Activated CD4-positive, alpha-beta memory T cell treated with anti-CD3 and anti-CD28 coated beads for 36 hours (primary cell): ENCODE data around the gene USP14. TPM values are rescaled to one million over a fixed set of nuclear protein-coding genes. Genes with fewer than 3 reads are reported as not detected.
"Not testable (repeated sequence)": the region's sequence is repeated elsewhere in the genome, so short reads cannot be mapped to it uniquely, and the experiment has no call there.

Experiments
- CTCF ChIA-PET: fragments of 350-600 bp; sonication (Branson Sonifier 250); formaldehyde crosslinking; loops from one replicate; lab custom pipeline; 2021; ENCODE audit warnings: antibody characterized with exemption, inconsistent platforms; lab: Charles Lee
- POLR2A ChIA-PET: fragments of 350-600 bp; sonication (Branson Sonifier 250); formaldehyde crosslinking; loops from one replicate; lab custom pipeline; 2021; ENCODE audit warnings: antibody characterized with exemption; lab: Charles Lee
- DNase-seq: peaks from one replicate; pipeline ENCODE4 v3.0.0-alpha.2; 2020
- H3K27ac Mint-ChIP-seq: one replicate; pipeline ENCODE4 v1.8.0; 2021; ENCODE audit warnings: mixed read lengths
- H3K27me3 Mint-ChIP-seq: one replicate; pipeline ENCODE4 v1.8.0; 2021; ENCODE audit warnings: mixed read lengths
- H3K36me3 Mint-ChIP-seq: one replicate; pipeline ENCODE4 v1.8.0; 2021; ENCODE audit warnings: mixed read lengths
- H3K4me1 Mint-ChIP-seq: one replicate; pipeline ENCODE4 v1.8.0; 2021; ENCODE audit warnings: low read depth, mixed read lengths
- H3K4me3 Mint-ChIP-seq: one replicate; pipeline ENCODE4 v1.8.0; 2021; ENCODE audit warnings: mild to moderate bottlenecking, mixed read lengths
- H3K9me3 Mint-ChIP-seq: one replicate; pipeline ENCODE4 v1.8.0; 2021; ENCODE audit warnings: mixed read lengths
- intact Hi-C: fragments of 100-400 bp; cut with micrococcal nuclease; formaldehyde crosslinking; loops from one replicate; pipeline ENCODE4 v1.15.1; 2023
- total RNA-seq, 2 experiments: library from RNA; stranded (reverse); gene quantifications; one replicate each; pipeline ENCODE4 v1.2.3, GENCODE V29; 2021

The USP14 gene
- total RNA-seq, 2 experiments from 2014 or later, result 88.2 to 90.8 TPM

DNA sequence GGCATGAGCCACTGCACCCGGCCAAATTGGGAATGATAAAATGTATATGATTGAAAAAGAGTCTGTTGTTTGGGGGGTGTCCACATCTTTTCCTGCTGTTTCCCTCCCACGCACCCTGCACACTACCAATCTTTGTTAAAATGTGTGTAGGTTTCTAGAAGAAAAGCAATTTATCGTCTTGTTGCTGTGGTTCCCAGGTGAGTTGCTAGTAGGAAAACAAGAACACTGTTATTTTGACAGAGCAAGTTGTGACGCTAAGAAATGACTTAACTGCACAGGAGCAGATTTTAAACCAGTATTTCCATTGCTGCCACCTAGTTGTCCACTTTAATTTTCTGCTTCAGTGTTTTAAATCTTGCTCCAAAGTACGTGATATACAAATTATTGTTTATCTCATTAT, 21.0 kb upstream of the USP14 start:
- ChIA-PET POLR2A (no interaction called here), CTCF (interaction anchor here (1.3 kb wide), 1 partner anchor 30 kb away, joined by 4 read pairs; no protein-coding TSS in a partner anchor)
- H3K4me3 Mint-ChIP-seq, result no peak overlapping the region
- H3K9me3 Mint-ChIP-seq, result no peaks in the 10 kb centered on the region
- intact Hi-C loops, result no loop called here
- no peaks in the 10 kb centered on the region for H3K4me1 Mint-ChIP-seq
- no peak overlapping the region for H3K27ac Mint-ChIP-seq
- H3K27me3 Mint-ChIP-seq, result no peaks in the 10 kb centered on the region
- no peaks in the 10 kb centered on the region for H3K36me3 Mint-ChIP-seq
- DNase-seq, result no peak

DNA sequence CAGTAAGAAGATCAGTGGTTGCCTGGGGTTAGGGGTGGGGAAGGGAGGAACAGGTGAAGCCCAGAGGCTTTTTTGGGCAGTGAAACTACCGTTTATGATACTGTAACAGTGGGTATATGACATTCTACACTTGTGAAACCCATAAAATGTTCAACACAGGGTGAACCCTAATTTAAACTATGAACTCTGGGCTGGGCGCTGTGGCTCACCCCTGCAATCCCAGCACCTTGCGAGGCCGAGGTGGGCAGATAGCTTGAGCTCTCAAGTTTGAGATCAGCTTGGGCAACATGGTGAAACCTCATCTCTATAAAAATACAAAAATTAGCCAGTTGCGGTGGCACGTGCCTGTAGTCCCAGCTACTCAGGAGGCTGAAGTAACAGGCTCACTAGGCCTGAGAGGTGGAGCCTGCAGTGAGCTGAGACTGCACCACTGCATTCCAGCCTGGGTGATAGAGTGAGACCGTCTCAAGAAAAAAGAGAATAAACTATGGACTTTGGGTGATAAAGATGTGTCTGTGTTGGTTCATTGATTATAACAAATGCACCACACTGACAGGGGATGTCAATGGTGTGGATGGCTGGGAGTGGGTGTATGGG, 17.6 kb upstream of the USP14 start:
- POLR2A ChIA-PET, result no interaction called here
- Mint-ChIP-seq H3K9me3 (no peaks in the 10 kb centered on the region), H3K27ac (no peak overlapping the region), H3K4me1 (no peaks in the 10 kb centered on the region), H3K27me3 (no peaks in the 10 kb centered on the region), H3K36me3 (no peaks in the 10 kb centered on the region), H3K4me3 (no peak overlapping the region)
- intact Hi-C loops, result no loop called here
- DNase-seq, result no peak
- CTCF ChIA-PET, result no interaction called here

DNA sequence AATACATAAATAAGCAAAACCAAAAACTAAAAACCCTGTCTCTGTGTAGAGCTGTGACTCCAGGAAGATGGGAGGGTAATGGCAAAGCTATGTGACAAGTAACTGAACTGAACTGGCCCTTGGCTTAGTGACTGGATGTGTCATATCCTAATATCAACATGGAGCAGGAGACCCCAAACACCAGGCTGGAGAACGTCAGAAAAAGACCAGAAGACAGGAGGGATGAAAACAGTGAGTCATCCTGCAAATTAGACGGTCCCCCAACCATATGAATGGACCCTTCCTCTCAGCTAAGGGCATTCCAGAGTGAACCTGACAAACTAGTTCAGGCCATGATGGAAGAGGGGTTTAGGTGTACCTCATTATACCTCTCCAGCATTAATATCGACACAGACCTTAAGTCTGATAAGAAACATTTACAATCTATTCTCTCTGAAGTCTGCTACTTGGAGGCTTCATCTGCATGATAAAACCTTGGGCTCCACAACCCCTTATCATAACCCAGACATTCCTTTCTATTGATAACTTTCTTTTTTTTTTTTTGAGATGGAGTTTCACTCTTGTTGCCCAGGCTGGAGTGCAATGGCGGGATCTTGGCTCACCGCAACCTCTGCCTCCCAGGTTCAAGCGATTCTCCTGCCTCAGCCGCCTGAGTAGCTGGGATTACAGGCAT, 15.6 kb upstream of the USP14 start:
- H3K9me3 Mint-ChIP-seq, H3K36me3 Mint-ChIP-seq, intact Hi-C loops, POLR2A ChIA-PET, DNase-seq, H3K27ac Mint-ChIP-seq, H3K4me1 Mint-ChIP-seq, CTCF ChIA-PET, H3K27me3 Mint-ChIP-seq, H3K4me3 Mint-ChIP-seq: not testable (repeated sequence)

GRCh38 chr18:148841-149240, 9.5 kb upstream of the USP14 start:
- Mint-ChIP-seq H3K36me3 (no peaks in the 10 kb centered on the region), H3K4me1 (no peaks in the 10 kb centered on the region), H3K27ac (no peak overlapping the region), H3K9me3 (no peaks in the 10 kb centered on the region), H3K27me3 (peaks cover 5% of the 10 kb centered on the region), H3K4me3 (no peak overlapping the region)
- intact Hi-C loops, result no loop called here
- ChIA-PET POLR2A (no interaction called here), CTCF (no interaction called here)
- no peak for DNase-seq

DNA sequence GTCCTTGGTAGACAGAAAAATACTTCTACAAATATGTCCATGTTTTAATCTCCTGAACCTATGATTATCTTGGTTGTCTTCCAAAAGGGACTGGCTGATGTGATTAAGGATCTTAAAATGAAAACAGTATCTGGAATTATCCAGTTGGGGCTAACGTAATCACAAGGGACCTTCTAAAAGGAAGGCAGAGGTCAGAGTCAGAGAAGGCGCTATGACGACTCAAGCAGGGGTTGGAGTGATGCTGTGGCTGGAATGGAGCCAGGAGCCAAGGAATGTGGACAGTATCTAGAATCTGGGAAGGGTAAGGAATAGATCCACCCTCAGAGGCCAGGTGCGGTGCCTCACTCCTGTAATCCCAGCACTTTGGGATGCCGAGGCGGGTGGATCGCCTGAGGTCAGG, 4.2 kb upstream of the USP14 start:
- Mint-ChIP-seq H3K9me3 (no peaks in the 10 kb centered on the region), H3K4me1 (peaks cover 3% of the 10 kb centered on the region), H3K27me3 (peaks cover 2% of the 10 kb centered on the region), H3K36me3 (no peaks in the 10 kb centered on the region), H3K4me3 (no peak overlapping the region), H3K27ac (no peak overlapping the region)
- CTCF ChIA-PET, result no interaction called here
- POLR2A ChIA-PET, result no interaction called here
- no peak for DNase-seq
- intact Hi-C loops, result no loop called here

- Mint-ChIP-seq H3K27me3 (no peaks in the 10 kb centered on the region), H3K4me3 (no peak overlapping the region), H3K36me3 (no peaks in the 10 kb centered on the region), H3K4me1 (peaks cover 11% of the 10 kb centered on the region), H3K27ac (no peak overlapping the region), H3K9me3 (no peaks in the 10 kb centered on the region)
- ChIA-PET POLR2A (no interaction called here), CTCF (no interaction called here)
- no peak for DNase-seq
- intact Hi-C loops, result loop anchor here (5.0 kb wide), 1 partner anchor 657 kb away; the partner anchor contains the start of gene YES1
These were observed 2.7 kb upstream of the USP14 start for GRCh38 chr18:155688-156087.

DNA sequence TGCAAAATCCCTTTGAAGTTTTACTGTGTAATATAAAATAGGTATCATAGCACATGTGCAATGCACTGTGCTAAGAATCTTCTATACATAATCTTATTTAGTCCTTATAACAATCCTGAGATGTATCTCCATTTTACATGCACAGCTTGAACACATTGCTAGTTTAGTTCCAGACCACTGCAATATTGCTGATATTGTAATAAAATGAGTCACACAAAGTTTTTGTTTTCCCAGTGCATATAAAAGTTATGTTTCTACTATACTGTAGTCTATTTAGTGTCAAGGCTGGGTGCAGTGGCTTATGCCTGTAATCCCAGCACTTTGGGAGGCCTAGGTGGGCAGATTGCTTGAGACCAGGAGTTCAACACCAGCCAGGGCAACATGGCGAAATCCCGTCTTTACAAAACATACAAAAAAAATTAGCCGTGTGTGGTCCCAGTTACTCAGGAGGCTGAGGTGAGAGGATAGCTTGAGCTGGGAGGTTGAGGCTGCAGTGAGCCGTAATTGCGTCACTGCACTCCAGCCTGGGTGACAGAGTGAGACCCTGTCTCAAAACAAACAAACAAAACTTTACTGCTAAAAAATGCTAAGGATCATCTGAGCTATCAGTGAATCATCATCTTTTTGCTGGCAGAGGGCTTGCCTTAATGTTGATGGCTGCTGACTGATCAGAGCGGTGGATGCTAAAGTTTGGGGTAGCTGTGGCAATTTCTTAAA, 1.7 kb upstream of the USP14 start:
- CTCF ChIA-PET, result no interaction called here
- H3K27me3 Mint-ChIP-seq, result no peaks in the 10 kb centered on the region
- POLR2A ChIA-PET, result interaction anchor here (3.1 kb wide), 1 partner anchor 111 kb away, joined by 18 read pairs; the partner anchor contains the start of gene THOC1
- intact Hi-C loops, result loop anchor here (5.0 kb wide), 1 partner anchor 656 kb away; the partner anchor contains the start of gene YES1
- H3K27ac Mint-ChIP-seq, result no peak overlapping the region
- H3K4me1 Mint-ChIP-seq, result peaks cover 18% of the 10 kb centered on the region
- H3K9me3 Mint-ChIP-seq, result no peaks in the 10 kb centered on the region
- DNase-seq, result no peak
- peaks cover 4% of the 10 kb centered on the region for H3K36me3 Mint-ChIP-seq
- H3K4me3 Mint-ChIP-seq, result no peak overlapping the region

GRCh38 chr18:159037-159652, 788 bp downstream of the USP14 start:
- no peaks in the 10 kb centered on the region for H3K27me3 Mint-ChIP-seq
- no peak for DNase-seq
- peak overlapping the region; percentile 93 for H3K27ac Mint-ChIP-seq
- peaks cover 14% of the 10 kb centered on the region for H3K36me3 Mint-ChIP-seq
- CTCF ChIA-PET, result interaction anchor here (0.7 kb wide), 1 partner anchor 347 kb away, joined by 3 read pairs; no protein-coding TSS in a partner anchor
- no peaks in the 10 kb centered on the region for H3K9me3 Mint-ChIP-seq
- POLR2A ChIA-PET, result interaction anchor here (3.1 kb wide), 1 partner anchor 109 kb away, joined by 18 read pairs; the partner anchor contains the start of gene THOC1
- intact Hi-C loops, result loop anchor here (2.0 to 5.0 kb wide), 2 partner anchors 48 to 653 kb away; partner anchors contain the start of gene YES1
- peak overlapping the region; percentile 86 for H3K4me3 Mint-ChIP-seq
- peaks cover 30% of the 10 kb centered on the region for H3K4me1 Mint-ChIP-seq

- peaks cover 30% of the 10 kb centered on the region for H3K4me1 Mint-ChIP-seq
- H3K4me3 Mint-ChIP-seq, result peak overlapping the region; percentile 86
- POLR2A ChIA-PET, result no interaction called here
- intact Hi-C loops, result loop anchor here (2.0 to 5.0 kb wide), 2 partner anchors 49 to 652 kb away; partner anchors contain the start of gene YES1
- H3K27ac Mint-ChIP-seq, result no peak overlapping the region
- DNase-seq, result no peak
- H3K36me3 Mint-ChIP-seq, result peaks cover 16% of the 10 kb centered on the region
- CTCF ChIA-PET, result interaction anchor here (0.7 kb wide), 1 partner anchor 346 kb away, joined by 3 read pairs; no protein-coding TSS in a partner anchor
- no peaks in the 10 kb centered on the region for H3K27me3 Mint-ChIP-seq
- H3K9me3 Mint-ChIP-seq, result no peaks in the 10 kb centered on the region
These were observed 1.6 kb downstream of the USP14 start for GRCh38 chr18:159933-160332.

- Mint-ChIP-seq H3K27ac (peak overlapping the region; percentile 53), H3K4me1 (peaks cover 30% of the 10 kb centered on the region), H3K4me3 (peak overlapping the region; percentile 34), H3K36me3 (peaks cover 21% of the 10 kb centered on the region), H3K27me3 (no peaks in the 10 kb centered on the region), H3K9me3 (no peaks in the 10 kb centered on the region)
- POLR2A ChIA-PET, result interaction anchor here (0.6 kb wide), 1 partner anchor 105 kb away, joined by 5 read pairs; no protein-coding TSS in a partner anchor
- CTCF ChIA-PET, result no interaction called here
- intact Hi-C loops, result no loop called here
- no peak for DNase-seq
These were observed 2.6 kb downstream of the USP14 start for GRCh38 chr18:160831-161570.

GRCh38 chr18:172361-172760, 14.0 kb downstream of the USP14 start:
- Mint-ChIP-seq H3K4me3 (no peak overlapping the region), H3K9me3 (no peaks in the 10 kb centered on the region), H3K27me3 (no peaks in the 10 kb centered on the region), H3K4me1 (peaks cover 4% of the 10 kb centered on the region), H3K36me3 (peaks cover 31% of the 10 kb centered on the region), H3K27ac (no peak overlapping the region)
- intact Hi-C loops, result no loop called here
- CTCF ChIA-PET, result no interaction called here
- DNase-seq, result no peak
- POLR2A ChIA-PET, result no interaction called here
